ENCODE results near the gene SLCO4A1. TPM values are rescaled to one million over a fixed set of nuclear protein-coding genes. Genes with fewer than 3 reads are reported as not detected.

Gene SLCO4A1
- total and polyA plus RNA-seq, 2 experiments from 2014 or later, result 0.22 to 0.43 TPM

DNA sequence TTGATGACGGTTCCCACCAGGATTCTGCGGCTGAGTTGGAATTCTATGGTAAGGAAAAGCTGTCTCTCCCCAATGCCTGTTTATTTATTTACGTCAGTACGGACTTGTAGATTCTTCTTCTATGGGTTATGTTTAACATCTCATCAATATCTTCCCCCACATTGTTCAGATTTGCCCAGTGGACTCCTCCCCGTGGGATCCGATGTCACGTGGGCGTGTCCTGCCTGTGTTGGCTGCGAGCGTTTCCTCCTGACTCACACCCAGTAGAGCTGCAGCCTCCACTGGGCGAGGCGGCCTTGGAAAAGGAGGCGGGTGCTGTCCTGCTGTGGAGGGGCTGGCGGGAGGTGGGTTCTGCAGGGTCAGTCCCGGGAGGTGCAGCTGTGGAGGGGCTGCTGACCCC lies 46.8 kb upstream of the SLCO4A1 start:
- no peaks in the 10 kb centered on the region for H3K9me3 ChIP-seq (ENCODE audit: low read depth)
- H3K27me3 ChIP-seq (replicated peaks; ENCODE audit: insufficient read depth), result peaks cover 16% of the 10 kb centered on the region; the same call in 1 of the 2 replicates
- H3F3A ChIP-seq (ENCODE audit: insufficient read depth), result no peaks in the 10 kb centered on the region
- H3K4me2 ChIP-seq (ENCODE audit: unreplicated experiment), result peak overlapping the region; percentile 16
- H3K36me3 ChIP-seq (ENCODE audit: low read depth), result no peaks in the 10 kb centered on the region
- H3K4me3 ChIP-seq, result no peak overlapping the region
- H3K79me2 ChIP-seq (ENCODE audit: insufficient read depth), result no peaks in the 10 kb centered on the region
- no peaks in the 10 kb centered on the region for H3K9me2 ChIP-seq (ENCODE audit: insufficient read depth)
- no peaks in the 10 kb centered on the region for H4K20me1 ChIP-seq (ENCODE audit: insufficient read depth)
- in situ Hi-C loops (cut with MboI), result no loop called here
- WGBS, 2 experiments (ENCODE audit: low coverage in 1 of 2, low lambda C conversion rate in 2 of 2, missing lambda C conversion rate in 2 of 2), result 9 to 12% methylated on average over 14 to 15 of the region's 15 CpGs
- H2AFZ ChIP-seq, result no peak overlapping the region
- H3K4me1 ChIP-seq (ENCODE audit: insufficient read depth), result no peaks in the 10 kb centered on the region
- TF ChIP-seq EZH2 (IDR thresholded peaks at IDR 0.05; ENCODE audit: insufficient read depth, poor library complexity, severe bottlenecking), result no peak
- no peak for TF ChIP-seq EZH2phosphoT487 (IDR thresholded peaks at IDR 0.05; ENCODE audit: insufficient read depth, low read depth)
- H3K27ac ChIP-seq, result no peak overlapping the region
- H3K9ac ChIP-seq, result no peak overlapping the region
- DNase-seq, result peak; percentile 90

DNA sequence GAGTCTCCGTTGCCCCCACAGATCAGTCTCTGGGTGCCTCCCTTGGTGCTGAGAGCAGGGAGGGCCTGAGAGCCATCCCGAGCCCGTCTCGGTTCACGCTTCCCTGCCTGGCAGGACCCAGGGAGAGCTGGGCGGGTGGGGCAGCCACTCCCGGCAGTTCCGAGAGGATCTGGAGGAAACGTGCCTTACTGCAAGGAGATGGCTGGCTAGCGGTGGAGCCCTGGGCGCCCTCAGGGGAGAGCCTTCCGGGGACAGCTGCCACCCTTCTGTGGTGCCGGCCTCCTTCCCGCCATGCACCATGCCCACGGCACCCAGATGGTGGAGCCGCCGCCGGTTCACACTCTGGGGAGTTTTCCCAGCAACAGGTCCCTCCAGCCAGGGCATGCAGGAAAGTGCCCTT lies 45.8 kb upstream of the SLCO4A1 start:
- WGBS, 2 experiments (ENCODE audit: low coverage in 1 of 2, low lambda C conversion rate in 2 of 2, missing lambda C conversion rate in 2 of 2), result 37 to 39% methylated on average over 18 of the region's 18 CpGs
- Histone ChIP-seq H3K9me2 (ENCODE audit: insufficient read depth) (no peaks in the 10 kb centered on the region), H3K9me3 (ENCODE audit: low read depth) (no peaks in the 10 kb centered on the region), H3K27me3 (replicated peaks; ENCODE audit: insufficient read depth) (peaks cover 26% of the 10 kb centered on the region; the same call in 1 of the 2 replicates), H3K79me2 (ENCODE audit: insufficient read depth) (no peaks in the 10 kb centered on the region), H3K4me2 (ENCODE audit: unreplicated experiment) (no peak overlapping the region), H3K27ac (no peak overlapping the region), H3F3A (ENCODE audit: insufficient read depth) (no peaks in the 10 kb centered on the region), H3K4me3 (no peak overlapping the region), H3K9ac (no peak overlapping the region), H3K4me1 (ENCODE audit: insufficient read depth) (no peaks in the 10 kb centered on the region), H4K20me1 (ENCODE audit: insufficient read depth) (no peaks in the 10 kb centered on the region), H2AFZ (no peak overlapping the region), H3K36me3 (ENCODE audit: low read depth) (no peaks in the 10 kb centered on the region)
- in situ Hi-C loops (cut with MboI), result no loop called here
- DNase-seq, result no peak
- TF ChIP-seq EZH2phosphoT487 (IDR thresholded peaks at IDR 0.05; ENCODE audit: insufficient read depth, low read depth), result no peak
- TF ChIP-seq EZH2 (IDR thresholded peaks at IDR 0.05; ENCODE audit: insufficient read depth, poor library complexity, severe bottlenecking), result no peak

DNA sequence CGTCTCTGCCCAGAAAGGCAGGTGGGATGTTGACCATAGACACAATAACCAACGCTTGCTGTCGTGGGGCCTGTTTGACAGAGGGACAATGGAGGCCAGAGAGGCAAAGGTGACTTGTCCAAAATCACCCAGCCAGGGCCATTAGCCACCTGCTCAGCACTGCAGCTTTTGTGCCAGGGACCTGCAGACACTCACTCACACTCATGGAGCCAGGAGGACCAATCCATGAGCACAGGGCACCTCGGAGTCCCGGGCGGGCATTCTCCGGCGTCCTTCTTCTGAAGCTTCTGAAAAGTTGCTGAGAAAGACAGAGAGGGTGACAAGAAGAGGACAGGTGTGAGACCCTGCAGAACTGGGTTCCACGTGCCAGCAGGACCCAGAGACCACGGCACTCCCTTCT lies 45.4 kb upstream of the SLCO4A1 start:
- TF ChIP-seq EZH2 (IDR thresholded peaks at IDR 0.05; ENCODE audit: insufficient read depth, poor library complexity, severe bottlenecking) (no peak), EZH2phosphoT487 (IDR thresholded peaks at IDR 0.05; ENCODE audit: insufficient read depth, low read depth) (no peak)
- H3K27ac ChIP-seq, result no peak overlapping the region
- H3K9me2 ChIP-seq (ENCODE audit: insufficient read depth), result no peaks in the 10 kb centered on the region
- H3K27me3 ChIP-seq (replicated peaks; ENCODE audit: insufficient read depth), result peaks cover 29% of the 10 kb centered on the region; the same call in 1 of the 2 replicates
- no peaks in the 10 kb centered on the region for H3K9me3 ChIP-seq (ENCODE audit: low read depth)
- H4K20me1 ChIP-seq (ENCODE audit: insufficient read depth), result no peaks in the 10 kb centered on the region
- 56 to 61% methylated on average over 10 of the region's 10 CpGs for WGBS, 2 experiments (ENCODE audit: low coverage in 1 of 2, low lambda C conversion rate in 2 of 2, missing lambda C conversion rate in 2 of 2)
- H3K9ac ChIP-seq, result no peak overlapping the region
- no peak overlapping the region for H3K4me3 ChIP-seq
- in situ Hi-C loops (cut with MboI), result no loop called here
- no peak overlapping the region for H3K4me2 ChIP-seq (ENCODE audit: unreplicated experiment)
- no peaks in the 10 kb centered on the region for H3K4me1 ChIP-seq (ENCODE audit: insufficient read depth)
- no peak for DNase-seq
- no peak overlapping the region for H2AFZ ChIP-seq
- no peaks in the 10 kb centered on the region for H3K36me3 ChIP-seq (ENCODE audit: low read depth)
- no peaks in the 10 kb centered on the region for H3F3A ChIP-seq (ENCODE audit: insufficient read depth)
- H3K79me2 ChIP-seq (ENCODE audit: insufficient read depth), result no peaks in the 10 kb centered on the region

DNA sequence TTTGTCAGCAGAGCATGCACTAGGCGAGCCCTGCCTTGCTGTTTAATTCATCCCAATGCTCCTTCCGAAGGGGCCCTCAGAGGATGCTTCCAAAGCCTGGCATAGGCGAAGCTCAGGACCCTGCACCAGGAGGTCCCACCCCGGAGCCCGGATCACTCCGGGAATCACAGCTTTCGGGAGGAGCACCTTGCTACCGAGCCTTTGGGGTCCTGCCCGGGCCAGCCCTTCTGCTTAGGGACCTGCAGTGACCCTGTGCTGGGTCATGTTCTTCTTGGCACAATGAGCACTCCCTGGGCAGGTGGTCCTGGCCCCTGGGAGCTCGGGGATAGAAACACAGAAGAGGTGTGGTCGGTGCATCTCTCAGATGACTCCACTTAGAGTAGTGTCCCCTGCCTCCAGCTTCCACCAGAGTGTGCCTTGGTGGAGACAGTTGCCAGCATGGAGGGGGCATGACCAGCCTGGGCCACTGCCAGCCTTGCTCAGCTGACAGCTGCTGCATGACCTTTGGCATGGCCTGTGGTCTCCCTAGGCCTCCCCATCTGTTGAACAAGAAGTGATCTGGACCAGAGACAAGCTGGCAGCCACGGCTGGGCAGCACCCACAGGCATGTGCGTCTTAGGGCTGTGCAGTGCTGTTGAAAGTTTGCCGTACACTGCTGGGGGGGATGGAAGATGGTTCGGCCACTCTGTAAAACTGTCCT lies 44.7 kb upstream of the SLCO4A1 start:
- Histone ChIP-seq H3F3A (ENCODE audit: insufficient read depth) (no peaks in the 10 kb centered on the region), H4K20me1 (ENCODE audit: insufficient read depth) (no peaks in the 10 kb centered on the region), H3K4me3 (no peak overlapping the region), H3K79me2 (ENCODE audit: insufficient read depth) (no peaks in the 10 kb centered on the region), H3K27ac (no peak overlapping the region), H3K9me2 (ENCODE audit: insufficient read depth) (no peaks in the 10 kb centered on the region), H3K4me2 (ENCODE audit: unreplicated experiment) (no peak overlapping the region), H3K4me1 (ENCODE audit: insufficient read depth) (no peaks in the 10 kb centered on the region), H3K9me3 (ENCODE audit: low read depth) (no peaks in the 10 kb centered on the region), H3K9ac (no peak overlapping the region), H3K27me3 (replicated peaks; ENCODE audit: insufficient read depth) (peaks cover 36% of the 10 kb centered on the region; the same call in 1 of the 2 replicates), H2AFZ (no peak overlapping the region), H3K36me3 (ENCODE audit: low read depth) (no peaks in the 10 kb centered on the region)
- TF ChIP-seq EZH2phosphoT487 (IDR thresholded peaks at IDR 0.05; ENCODE audit: insufficient read depth, low read depth), result no peak
- TF ChIP-seq EZH2 (IDR thresholded peaks at IDR 0.05; ENCODE audit: insufficient read depth, poor library complexity, severe bottlenecking), result no peak
- DNase-seq, result no peak
- WGBS, 2 experiments (ENCODE audit: low coverage in 1 of 2, low lambda C conversion rate in 2 of 2, missing lambda C conversion rate in 2 of 2), result 55 to 66% methylated on average over 15 of the region's 15 CpGs
- in situ Hi-C loops (cut with MboI), result no loop called here

Data from GM23248 (cell line).